ENCODE data around the gene TMEM178A.

DNA sequence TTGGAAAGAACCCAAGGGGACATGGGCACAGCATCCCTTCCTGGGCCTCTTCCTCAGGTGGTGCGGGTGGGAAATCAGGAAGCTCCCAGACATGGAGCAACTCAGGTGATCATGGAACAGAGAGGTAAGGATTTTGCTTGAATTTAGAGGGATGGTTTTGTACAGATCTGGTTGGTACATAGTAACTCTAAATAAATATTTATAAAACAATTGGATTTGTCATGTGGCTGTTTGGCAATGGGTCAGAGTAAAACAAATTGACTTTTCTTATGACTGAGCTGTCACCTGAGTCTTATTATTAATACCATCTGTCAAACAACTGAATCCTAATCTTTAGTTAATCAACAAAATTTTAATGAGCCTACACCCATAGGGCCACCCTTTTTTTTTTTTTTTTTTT, 19.4 kb upstream of the TMEM178A start:
- TF ChIP-seq, protein P1, sequence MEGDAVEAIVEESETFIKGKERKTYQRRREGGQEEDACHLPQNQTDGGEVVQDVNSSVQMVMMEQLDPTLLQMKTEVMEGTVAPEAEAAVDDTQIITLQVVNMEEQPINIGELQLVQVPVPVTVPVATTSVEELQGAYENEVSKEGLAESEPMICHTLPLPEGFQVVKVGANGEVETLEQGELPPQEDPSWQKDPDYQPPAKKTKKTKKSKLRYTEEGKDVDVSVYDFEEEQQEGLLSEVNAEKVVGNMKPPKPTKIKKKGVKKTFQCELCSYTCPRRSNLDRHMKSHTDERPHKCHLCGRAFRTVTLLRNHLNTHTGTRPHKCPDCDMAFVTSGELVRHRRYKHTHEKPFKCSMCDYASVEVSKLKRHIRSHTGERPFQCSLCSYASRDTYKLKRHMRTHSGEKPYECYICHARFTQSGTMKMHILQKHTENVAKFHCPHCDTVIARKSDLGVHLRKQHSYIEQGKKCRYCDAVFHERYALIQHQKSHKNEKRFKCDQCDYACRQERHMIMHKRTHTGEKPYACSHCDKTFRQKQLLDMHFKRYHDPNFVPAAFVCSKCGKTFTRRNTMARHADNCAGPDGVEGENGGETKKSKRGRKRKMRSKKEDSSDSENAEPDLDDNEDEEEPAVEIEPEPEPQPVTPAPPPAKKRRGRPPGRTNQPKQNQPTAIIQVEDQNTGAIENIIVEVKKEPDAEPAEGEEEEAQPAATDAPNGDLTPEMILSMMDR (IDR thresholded peaks at IDR 0.05) = no peak
- no peak for TF ChIP-seq POLR2AphosphoS5 (IDR thresholded peaks at IDR 0.05)

Data from sigmoid colon (tissue), 4 donors.